GM10248 (cell line): ENCODE data around the gene LARGE1.
A peak's percentile ranks its signal among the peaks of the same experiment; 100 is the strongest.

Source experiments
- CTCF ChIA-PET: fragments of 300-600 bp; sonication (Branson Sonifier 250); formaldehyde crosslinking; extraction: SDS; loops from one replicate; lab custom pipeline; 2021; ENCODE audit warnings: antibody characterized with exemption; lab: Yijun Ruan, JAX
- POLR2A ChIA-PET: fragments of 350-650 bp; sonication (Branson Sonifier 250); formaldehyde crosslinking; extraction: SDS; loops from one replicate; lab custom pipeline; 2020; ENCODE audit warnings: antibody characterized with exemption; lab: Yijun Ruan, JAX
- DNase-seq: peaks from one replicate; pipeline ENCODE4 v3.0.0; 2012; ENCODE audit errors: extremely low spot score
- CTCF ChIP-seq: IDR thresholded peaks from 2 replicates; pipeline ENCODE4 v1.5.1; 2012; ENCODE audit warnings: mild to moderate bottlenecking, low read depth; ENCODE audit errors: extremely low read depth, missing control alignments, control extremely low read depth

Gene LARGE1

DNA sequence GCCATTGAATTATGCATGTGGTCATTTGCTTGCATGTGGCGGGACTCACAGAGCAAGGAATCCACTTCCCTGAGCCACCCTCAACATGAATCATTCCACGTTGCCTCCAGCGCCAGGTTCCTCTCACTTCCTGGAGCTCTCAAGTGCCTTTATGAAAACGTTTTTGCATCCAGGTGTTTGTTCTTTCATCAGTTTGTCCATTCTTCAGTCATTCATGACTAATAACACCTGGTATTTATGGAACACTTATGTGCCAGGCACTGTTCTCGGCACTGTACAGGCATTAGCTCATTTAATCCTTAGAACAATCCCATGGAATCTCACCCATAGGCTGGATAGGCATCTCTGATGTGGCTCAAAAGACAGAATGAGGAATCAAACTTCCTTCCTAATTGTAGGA, 606.0 kb downstream of the LARGE1 start:
- no peak for TF ChIP-seq CTCF
- no peak for DNase-seq
- ChIA-PET POLR2A (no interaction called here), CTCF (interaction anchor here (2.2 to 2.7 kb wide), 2 partner anchors 12 to 15 kb away, joined by 6 to 17 read pairs; no protein-coding TSS in a partner anchor)

GRCh38 chr22:33303099-33303498, 617.2 kb downstream of the LARGE1 start:
- ChIA-PET CTCF (interaction anchor here (0.7 to 2.9 kb wide), 27 partner anchors 10 to 808 kb away, joined by 3 to 28 read pairs (median 5); no protein-coding TSS in a partner anchor), POLR2A (no interaction called here)
- DNase-seq: peak; percentile 24
- TF ChIP-seq CTCF: no peak

- TF ChIP-seq CTCF: no peak
- ChIA-PET CTCF (interaction anchor here (0.7 to 2.9 kb wide), 37 partner anchors 10 to 1904 kb away, joined by 3 to 28 read pairs (median 4); no protein-coding TSS in a partner anchor), POLR2A (no interaction called here)
- DNase-seq: no peak
Measured at GRCh38 chr22:33302549-33302948, 617.7 kb downstream of the LARGE1 start.

GRCh38 chr22:33302049-33302545, 618.2 kb downstream of the LARGE1 start:
- POLR2A ChIA-PET: no interaction called here
- peak; percentile 78 for DNase-seq
- CTCF ChIA-PET: interaction anchor here (0.6 to 2.9 kb wide), 60 partner anchors 9 to 1904 kb away, joined by 3 to 28 read pairs (median 4); no protein-coding TSS in a partner anchor
- TF ChIP-seq CTCF: peak; percentile 98

GRCh38 chr22:33300165-33300564, 620.1 kb downstream of the LARGE1 start:
- DNase-seq: no peak
- ChIA-PET POLR2A (interaction anchor here (1.2 kb wide), 1 partner anchor 1960 kb away, joined by 3 read pairs; no protein-coding TSS in a partner anchor), CTCF (interaction anchor here (0.8 to 5.4 kb wide), 25 partner anchors 8 to 1850 kb away, joined by 3 to 25 read pairs (median 4); no protein-coding TSS in a partner anchor)
- no peak for TF ChIP-seq CTCF

- ChIA-PET CTCF (interaction anchor here (0.7 to 5.4 kb wide), 27 partner anchors 9 to 1851 kb away, joined by 3 to 25 read pairs (median 4); no protein-coding TSS in a partner anchor), POLR2A (interaction anchor here (0.5 to 1.2 kb wide), 2 partner anchors 806 to 1961 kb away, joined by 3 read pairs; no protein-coding TSS in a partner anchor)
- no peak for TF ChIP-seq CTCF
- DNase-seq: peak; percentile 84
Measured at GRCh38 chr22:33299245-33299956, 620.9 kb downstream of the LARGE1 start.
